K562 (cell line): ENCODE data around the gene CKM. TPM values are rescaled to one million over a fixed set of nuclear protein-coding genes. Genes with fewer than 3 reads are reported as not detected.

Source experiments
- ATAC-seq: fragments of 200-7000 bp; cut with Tn5 transposase; 3 replicates; pipeline ENCODE4 v1.9.1; 2020; ENCODE audit warnings: moderate library complexity
- BruUV-seq: library from RNA; stranded (reverse); fragments of 400-500 nt; replicated peaks from 2 replicates; lab custom pipeline; 2021; lab: Mats Ljungman, UMichigan
- CTCF ChIA-PET: fragments of 300-600 bp; formaldehyde crosslinking; extraction: SDS; loops from one replicate; lab custom pipeline; 2021; ENCODE audit warnings: low intra/inter-chr PET ratio; lab: Yijun Ruan, JAX
- POLR2A ChIA-PET: fragments of 300-600, 350-650 bp; sonication (Branson Sonifier 250); formaldehyde crosslinking; extraction: SDS; loops from one replicate; lab custom pipeline; 2021; ENCODE audit warnings: antibody characterized with exemption, inconsistent platforms; lab: Yijun Ruan, JAX
- DNase-seq, 4 experiments: peaks; one replicate each; pipeline versions ENCODE4 v3.0.0 to v3.0.0-alpha.2; 2011 to 2018; ENCODE audit warnings: low spot score in 3 of 4, mixed read lengths in 3 of 4; ENCODE audit errors: extremely low read depth in 1 of 4
- FAIRE-seq: peaks from 2 replicates; lab custom pipeline; 2011; peaks lifted over from hg19 to GRCh38; lab: Jason Lieb, UNC
- H2AFZ ChIP-seq: 2 replicates; pipeline ENCODE4 v1.6.0; 2011; ENCODE audit warnings: low read depth, low read length, control low read depth, inconsistent platforms
- H3K27ac ChIP-seq: fragments of 200-600 bp; 3 replicates; pipeline ENCODE4 v1.8.0; 2011; ENCODE audit warnings: low read depth, mild to moderate bottlenecking, control low read depth, inconsistent platforms, low read length, moderate library complexity, mixed read lengths; ENCODE audit errors: extremely low read depth
- H3K27me3 ChIP-seq, 2 experiments: fragments of 300-600 bp in 1 of 2; 2 replicates in 1 of 2; 3 replicates in 1 of 2; pipeline versions ENCODE4 v1.6.0 to v1.8.0; 2011; ENCODE audit warnings: inconsistent platforms in 2 of 2, low read length in 2 of 2, mild to moderate bottlenecking in 1 of 2, mixed read lengths in 1 of 2, moderate library complexity in 1 of 2; ENCODE audit not compliant: control insufficient read depth in 2 of 2, insufficient read depth in 2 of 2
- H3K36me3 ChIP-seq: fragments of 300-600 bp; 3 replicates; pipeline ENCODE4 v1.8.0; 2011; ENCODE audit warnings: mild to moderate bottlenecking, low read length, inconsistent platforms; ENCODE audit not compliant: control insufficient read depth, insufficient read depth
- H3K4me1 ChIP-seq, 2 experiments: fragments of 200-600 bp in 1 of 2; replicated peaks in 1 of 2; 2 replicates in 1 of 2; 3 replicates in 1 of 2; pipeline versions ENCODE4 v1.5.1 to v1.8.0; 2011; ENCODE audit warnings: inconsistent platforms in 2 of 2, low read length in 2 of 2, mild to moderate bottlenecking in 1 of 2, mixed read lengths in 1 of 2, moderate library complexity in 1 of 2; ENCODE audit not compliant: control insufficient read depth in 2 of 2, insufficient read depth in 2 of 2
- H3K4me2 ChIP-seq: 2 replicates; pipeline ENCODE4 v1.6.1; 2011; ENCODE audit warnings: low read length, control low read depth, inconsistent platforms, mixed read lengths; ENCODE audit not compliant: insufficient read depth
- H3K4me3 ChIP-seq: fragments of 200-600 bp; sonication (generic), shearing (Covaris generic); 2 replicates; pipeline ENCODE4 v1.5.1; 2016; ENCODE audit warnings: control low read depth, inconsistent platforms
- H3K79me2 ChIP-seq: fragments of 200-600 bp; 3 replicates; pipeline ENCODE4 v1.8.0; 2011; ENCODE audit warnings: low read length, inconsistent platforms; ENCODE audit not compliant: control insufficient read depth, insufficient read depth
- H3K9ac ChIP-seq, 2 experiments: 2 replicates each; pipeline versions ENCODE4 v1.6.0 to v1.6.1; 2011; ENCODE audit warnings: low read depth in 2 of 2, low read length in 2 of 2, control low read depth in 1 of 2, inconsistent platforms in 1 of 2, mild to moderate bottlenecking in 1 of 2, mixed read lengths in 1 of 2; ENCODE audit not compliant: insufficient read depth in 1 of 2
- H3K9me1 ChIP-seq: one replicate; pipeline ENCODE4 v1.6.0; 2011; ENCODE audit warnings: inconsistent platforms, mild to moderate bottlenecking, low read length, moderate library complexity; ENCODE audit not compliant: control insufficient read depth, insufficient read depth
- H3K9me3 ChIP-seq: replicated peaks from 2 replicates; pipeline ENCODE4 v1.5.1; 2011; ENCODE audit warnings: low read depth, low read length, inconsistent platforms; ENCODE audit not compliant: control insufficient read depth, insufficient read depth
- H4K20me1 ChIP-seq: replicated peaks from 2 replicates; pipeline ENCODE4 v1.6.1; 2011; ENCODE audit warnings: low read length, inconsistent platforms, mixed read lengths; ENCODE audit not compliant: control insufficient read depth, insufficient read depth
- E2F3 ChIP-seq: fragments of 250-450 bp; sonication (Bioruptor Pico); IDR thresholded peaks from 2 replicates; pipeline ENCODE4 v1.4.0; 2020; ENCODE audit warnings: mild to moderate bottlenecking
- MED1 ChIP-seq: sonication (generic); formaldehyde crosslinking; IDR thresholded peaks from 2 replicates; pipeline ENCODE4 v1.8.1; 2023; ENCODE audit warnings: missing genetic modification reagents, borderline replicate concordance
- MEF2D ChIP-seq: conservative IDR thresholded peaks from 2 replicates; pipeline ENCODE4 v1.6.1; 2016; ENCODE audit warnings: low read depth, missing genetic modification characterization, missing compliant biosample characterization
- PCBP1 ChIP-seq: fragments of 200-400 bp; formaldehyde crosslinking; IDR thresholded peaks from 2 replicates; pipeline ENCODE4 v1.6.1; 2018; ENCODE audit warnings: mild to moderate bottlenecking, low read depth, low read length; ENCODE audit not compliant: poor library complexity, severe bottlenecking
- POLR2G ChIP-seq: fragments of 200-400 bp; formaldehyde crosslinking; IDR thresholded peaks from 2 replicates; pipeline ENCODE4 v1.6.1; 2017; ENCODE audit warnings: low read depth, mild to moderate bottlenecking, antibody characterized with exemption, low read length, moderate library complexity
- RBM25 ChIP-seq: fragments of 200-400 bp; formaldehyde crosslinking; IDR thresholded peaks from 2 replicates; pipeline ENCODE4 v1.6.1; 2018; ENCODE audit warnings: low read length, low read depth, moderate library complexity; ENCODE audit not compliant: severe bottlenecking
- SMC3 ChIP-seq: conservative IDR thresholded peaks from 2 replicates; pipeline ENCODE4 v1.6.1; 2011; ENCODE audit warnings: low read depth, low read length, improper control_type of control experiment; ENCODE audit not compliant: insufficient read depth
- ZNF780A ChIP-seq: fragments of 250-450 bp; sonication (Bioruptor Pico); IDR thresholded peaks from 2 replicates; pipeline ENCODE4 v1.5.0; 2021; ENCODE audit warnings: mild to moderate bottlenecking
- WGBS: fragments of 100-300 bp; shearing (Covaris generic); methylation state at CpG from one replicate; pipeline ENCODE4 v1.1.6; 2016; ENCODE audit warnings: low coverage, mixed read lengths; ENCODE audit not compliant: insufficient coverage; ENCODE audit errors: missing lambda C conversion rate; 5-methylcytosine and 5-hydroxymethylcytosine counted together
- in situ Hi-C: fragments of 300-500 bp; cut with MboI; formaldehyde crosslinking; loops from 4 replicates; pipeline ENCODE4 v1.15.0; 2018; ENCODE audit warnings: inconsistent platforms, mixed read lengths
- intact Hi-C: fragments of 100-400 bp; cut with micrococcal nuclease; formaldehyde crosslinking; loops from 2 replicates; pipeline ENCODE4 v1.14.2; 2022
- polyA plus RNA-seq, 8 experiments: library from polyadenylated mRNA; depleted of rRNA in 4 of 8; stranded (reverse) in 5 of 8; unstranded in 3 of 8; fragments of >200 nt; fragmentation: Nextera tagmentation in 2 of 8; fragmentation: Illumina TruSeq in 1 of 8; extraction: Ambion mirVana in 2 of 8; extraction: Trizol in 1 of 8; gene quantifications; 2 replicates each; pipeline versions ENCODE4 v1.2.1 to v1.2.3, GENCODE V29; 2011 to 2014; ENCODE audit warnings: inconsistent platforms in 1 of 8, missing spikeins in 1 of 8
- total RNA-seq, 7 experiments: library from RNA; depleted of rRNA in 6 of 7; stranded (reverse); fragments of >200 nt in 6 of 7; fragmentation: Illumina TruSeq in 2 of 7; extraction: Trizol in 2 of 7; gene quantifications; 2 replicates each; pipeline versions ENCODE4 v1.2.1 to v1.2.3, GENCODE V29; 2011 to 2021; ENCODE audit warnings: low replicate concordance in 1 of 7

Gene CKM
- total and polyA plus RNA-seq, 9 of the 15 experiments (the other 6 are each of a cell fraction or from before 2014, with no cell fraction given): 0.06 to 0.17 (median 0.09) TPM; not detected in 4

GRCh38 chr19:45298264-45298663, 24.4 kb downstream of the CKM start (continued):
- TF ChIP-seq RBM25 (peak; percentile 79), ZNF780A (CRISPR knock-in tag) (no peak), MEF2D (tag) (no peak), SMC3 (no peak)
- TF ChIP-seq, all 486 proteins: peak for 5

- POLR2A ChIA-PET: no interaction called here
- H3K27me3 ChIP-seq: no peaks in the 10 kb centered on the region
- TF ChIP-seq E2F3 (CRISPR knock-in tag) (no peak), MED1 (CRISPR knock-in tag) (no peak), POLR2G (0 out of 2 replicates have a peak, but pooled peaks have one; percentile 25), PCBP1 (peak; percentile 36)
- TF ChIP-seq, all 486 proteins: peak for 2
- no peak for DNase-seq
- 40% methylated on average over 1 of the region's 18 CpGs for WGBS
- no peaks in the 10 kb centered on the region for H3K79me2 ChIP-seq
- H3K36me3 ChIP-seq: no peaks in the 10 kb centered on the region; the same call in 2 of the 3 replicates
- no peak overlapping the region for H2AFZ ChIP-seq
- in situ Hi-C loops (no loop called here), intact Hi-C loops (no loop called here)
- no peaks in the 10 kb centered on the region for H3K9me1 ChIP-seq
- peaks cover 9 to 20% of the 10 kb centered on the region in 2 experiments; a peak in 3 of 5 replicates for H3K4me1 ChIP-seq
- H3K9me3 ChIP-seq: no peaks in the 10 kb centered on the region
- H3K4me2 ChIP-seq: no peak overlapping the region
- no peak for FAIRE-seq
- no peak overlapping the region for H3K9ac ChIP-seq
- no peak overlapping the region for H3K4me3 ChIP-seq
- H4K20me1 ChIP-seq: no peaks in the 10 kb centered on the region
- H3K27ac ChIP-seq: no peak overlapping the region
- CTCF ChIA-PET: no interaction called here
- BruUV-seq: no TSS peak
- ATAC-seq: no peak
These were observed 25.0 kb downstream of the CKM start for GRCh38 chr19:45297674-45298073.
